AG09309 (cell line): ENCODE data around the gene VPS54.

Source experiments
- DNase-seq: peaks from one replicate; pipeline ENCODE4 v3.0.0-alpha.2; 2010; ENCODE audit warnings: low read depth
- H3K4me3 ChIP-seq: 2 replicates; pipeline ENCODE4 v1.5.1; 2011; ENCODE audit warnings: mild to moderate bottlenecking, low read depth, low read length, moderate library complexity; ENCODE audit not compliant: control insufficient read depth
- CTCF ChIP-seq: IDR thresholded peaks from 2 replicates; pipeline ENCODE4 v1.5.1; 2011; ENCODE audit warnings: mild to moderate bottlenecking, low read depth, low read length, inconsistent platforms; ENCODE audit not compliant: insufficient read depth, control insufficient read depth; ENCODE audit errors: missing control alignments

The VPS54 gene

GRCh38 chr2:63862806-63863205 is 156.4 kb downstream of the VPS54 start:
- TF ChIP-seq CTCF = no peak
- no peak for DNase-seq

DNA sequence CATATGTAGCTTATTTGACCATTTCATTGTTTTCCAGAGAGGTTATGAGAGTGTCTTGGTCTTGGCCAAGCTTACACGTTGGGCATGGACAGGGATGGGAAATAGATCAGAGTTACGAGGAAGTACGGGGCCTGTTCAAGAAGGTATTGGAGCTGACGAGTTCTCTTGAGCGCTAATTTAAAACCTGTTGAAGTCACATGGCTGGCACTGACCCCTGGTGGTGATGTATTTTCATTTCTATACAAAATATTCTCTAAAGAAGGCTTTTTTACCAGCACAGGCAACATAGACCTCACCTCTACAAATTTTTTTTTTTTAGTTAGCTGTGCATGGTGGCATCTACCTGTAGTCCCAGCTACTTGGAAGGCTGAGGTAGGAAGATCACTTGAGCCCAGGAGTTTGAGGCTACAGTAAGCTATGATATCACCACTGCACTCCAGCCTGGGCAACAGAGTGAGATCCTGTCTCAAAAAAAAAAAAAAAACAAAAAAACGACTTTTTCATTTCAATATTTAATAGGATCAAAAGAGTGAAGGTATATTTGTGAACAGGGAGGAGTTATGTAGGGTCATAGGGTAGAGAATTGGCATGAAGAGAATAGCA is 157.9 kb downstream of the VPS54 start:
- DNase-seq = no peak

More at GRCh38 chr2:63862806-63863205, 156.4 kb downstream of the VPS54 start:
- no peak overlapping the region for H3K4me3 ChIP-seq

DNA sequence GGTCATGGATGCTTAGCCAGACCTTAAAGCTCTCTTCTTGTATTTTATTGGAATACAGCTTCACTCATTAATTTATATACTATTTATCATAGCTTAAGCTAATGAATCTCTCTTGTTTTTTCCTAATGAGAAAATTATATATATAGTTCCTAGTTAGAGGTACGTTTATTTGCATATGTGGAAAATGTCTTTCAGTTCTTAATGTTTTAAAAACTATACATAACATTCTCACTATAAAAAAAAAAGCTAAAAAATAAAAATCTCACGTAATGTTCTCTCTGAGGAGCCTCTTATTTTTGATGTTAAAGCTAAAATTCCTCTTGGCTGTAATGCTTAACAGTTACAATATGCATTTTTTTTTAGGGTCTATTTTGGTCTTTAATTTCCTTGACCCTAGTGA is 160.9 kb downstream of the VPS54 start:
- no peak for TF ChIP-seq CTCF

More for the DNA sequence above, 157.9 kb downstream of the VPS54 start:
- no peak overlapping the region for H3K4me3 ChIP-seq
- peak; percentile 41 for TF ChIP-seq CTCF

DNA sequence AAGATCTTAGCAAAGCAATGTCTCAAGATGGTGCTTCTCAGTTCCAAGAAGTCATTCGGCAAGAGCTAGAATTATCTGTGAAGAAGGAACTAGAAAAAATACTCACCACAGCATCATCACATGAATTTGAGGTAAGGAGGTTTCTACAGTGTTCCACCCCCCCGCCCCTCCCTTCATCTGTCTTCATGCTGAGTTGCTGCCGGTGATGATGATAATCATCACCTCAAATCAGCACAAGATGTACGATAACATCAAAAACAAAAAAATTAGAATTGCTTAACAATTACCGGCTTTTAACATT is 163.0 kb downstream of the VPS54 start:
- no peak for DNase-seq
- no peak for TF ChIP-seq CTCF

More for the DNA sequence above, 160.9 kb downstream of the VPS54 start:
- H3K4me3 ChIP-seq = no peak overlapping the region
- no peak for DNase-seq

DNA sequence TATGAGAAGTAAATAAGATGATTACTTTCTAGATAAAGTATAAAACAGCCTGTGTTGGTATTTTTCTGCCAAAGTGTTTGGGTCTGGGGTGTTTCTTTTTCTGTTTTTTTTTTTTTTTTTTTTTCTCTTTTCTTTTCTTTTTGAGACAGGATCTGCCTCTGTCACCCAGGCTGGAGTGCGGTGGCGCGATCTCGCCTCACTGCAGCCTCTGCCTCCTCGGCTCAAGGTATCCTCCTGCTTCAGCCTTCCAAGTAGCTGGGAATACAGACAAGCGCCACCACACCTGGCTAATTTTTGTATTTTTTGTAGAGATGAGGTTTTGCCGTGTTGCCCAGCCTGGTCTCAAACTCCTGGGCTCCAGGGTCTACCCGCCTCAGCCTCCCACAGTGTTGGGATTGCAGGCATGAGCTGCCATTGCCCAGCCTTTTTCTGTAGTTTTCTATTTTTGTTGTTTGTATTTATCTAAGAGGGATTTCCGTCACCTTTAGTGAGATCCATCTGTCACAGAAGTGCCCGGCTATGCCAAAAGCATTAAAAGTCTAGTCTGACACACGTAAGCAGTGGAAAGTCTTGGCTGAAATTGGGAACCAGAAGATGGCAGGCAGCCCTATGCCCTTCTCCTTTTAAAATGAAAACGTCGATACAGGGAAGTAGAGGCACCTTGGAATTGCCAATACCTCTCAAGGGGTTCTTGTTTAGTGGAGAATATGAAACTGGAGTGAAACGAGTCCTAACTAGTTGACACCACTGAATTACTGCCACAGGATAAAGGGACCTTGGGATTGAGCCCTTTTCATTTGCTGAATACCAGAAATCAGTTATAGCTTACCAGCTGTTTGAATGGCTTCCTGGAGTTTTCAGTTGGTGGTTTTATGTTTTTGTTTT is 163.6 kb downstream of the VPS54 start:
- no peak overlapping the region for H3K4me3 ChIP-seq
- no peak for DNase-seq
- TF ChIP-seq CTCF = no peak

More for the DNA sequence above, 163.0 kb downstream of the VPS54 start:
- no peak overlapping the region for H3K4me3 ChIP-seq

GRCh38 chr2:63853527-63854310 is 165.5 kb downstream of the VPS54 start:
- no peak overlapping the region for H3K4me3 ChIP-seq
- DNase-seq = no peak
- TF ChIP-seq CTCF = no peak
